ENCODE measurements around the gene LRCH1. TPM values are rescaled to one million over a fixed set of nuclear protein-coding genes. Genes with fewer than 3 reads are reported as not detected.

Gene LRCH1
- total RNA-seq, 4 donors from 2014 or later, result 13.6 to 29.7 (median 18.5) TPM

- no peak for DNase-seq
- H3K9me3 ChIP-seq, result no peaks in the 10 kb centered on the region
- no peak overlapping the region for H3K4me3 ChIP-seq
- peaks cover 0 to 20% (median 0%) of the 10 kb centered on the region in 3 donors for H3K36me3 ChIP-seq
- no peak overlapping the region for H3K27ac ChIP-seq
- no peaks in the 10 kb centered on the region for H3K27me3 ChIP-seq
- no peaks in the 10 kb centered on the region for H3K4me1 ChIP-seq
- TF ChIP-seq POLR2A (IDR thresholded peaks at IDR 0.05) (no peak), CTCF (IDR thresholded peaks at IDR 0.05) (no peak)
Measured at GRCh38 chr13:46717275-46717674, 164.3 kb downstream of the LRCH1 start.

GRCh38 chr13:46717856-46718255 lies 164.9 kb downstream of the LRCH1 start:
- H3K36me3 ChIP-seq, result peaks cover 0 to 15% (median 0%) of the 10 kb centered on the region in 3 donors
- no peak for DNase-seq
- H3K27me3 ChIP-seq, result no peaks in the 10 kb centered on the region
- H3K4me3 ChIP-seq, result no peak overlapping the region
- H3K9me3 ChIP-seq, result no peaks in the 10 kb centered on the region
- H3K27ac ChIP-seq, result no peak overlapping the region
- H3K4me1 ChIP-seq, result no peaks in the 10 kb centered on the region
- TF ChIP-seq POLR2A (IDR thresholded peaks at IDR 0.05) (no peak), CTCF (IDR thresholded peaks at IDR 0.05) (no peak)

DNA sequence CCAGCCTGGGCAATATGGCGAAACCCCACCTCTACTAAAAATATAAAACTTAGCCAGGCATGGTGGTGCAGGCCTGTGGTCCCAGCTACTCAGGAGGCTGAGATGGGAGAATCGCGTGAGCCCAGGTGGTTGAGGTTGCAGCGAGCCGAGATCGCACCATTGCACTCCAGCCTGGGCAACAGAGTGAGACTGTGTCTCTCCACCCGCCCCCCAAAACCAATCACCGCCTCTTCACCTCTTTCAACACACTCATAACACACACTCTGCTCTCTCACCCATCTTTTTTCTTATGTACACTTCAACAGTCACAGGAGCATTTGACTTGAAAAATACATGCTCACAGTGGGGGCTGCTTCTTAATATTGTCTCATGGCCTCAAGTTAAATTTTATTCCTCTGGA lies 167.2 kb downstream of the LRCH1 start:
- H3K36me3 ChIP-seq, result peaks cover 0 to 28% (median 0%) of the 10 kb centered on the region in 3 donors
- no peaks in the 10 kb centered on the region for H3K4me1 ChIP-seq
- no peak overlapping the region for H3K4me3 ChIP-seq
- no peaks in the 10 kb centered on the region for H3K27me3 ChIP-seq
- DNase-seq, result no peak
- no peaks in the 10 kb centered on the region for H3K9me3 ChIP-seq
- H3K27ac ChIP-seq, result no peak overlapping the region
- TF ChIP-seq POLR2A (IDR thresholded peaks at IDR 0.05) (no peak), CTCF (IDR thresholded peaks at IDR 0.05) (no peak)

- peak in 2 of 3 donors; percentile 37 to 69 for DNase-seq
Measured at GRCh38 chr13:46721054-46721453, 168.1 kb downstream of the LRCH1 start.

GRCh38 chr13:46726347-46726746 lies 173.4 kb downstream of the LRCH1 start:
- no peak for TF ChIP-seq CTCF (IDR thresholded peaks at IDR 0.05)
- TF ChIP-seq POLR2A (IDR thresholded peaks at IDR 0.05), result no peak
- no peak for DNase-seq
- Histone ChIP-seq H3K4me3 (no peak overlapping the region), H3K36me3 (peaks cover 0 to 64% (median 0%) of the 10 kb centered on the region in 3 donors), H3K27me3 (no peaks in the 10 kb centered on the region), H3K27ac (no peak overlapping the region), H3K9me3 (no peaks in the 10 kb centered on the region), H3K4me1 (no peaks in the 10 kb centered on the region)

More at GRCh38 chr13:46721054-46721453, 168.1 kb downstream of the LRCH1 start:
- no peaks in the 10 kb centered on the region for H3K9me3 ChIP-seq
- H3K4me3 ChIP-seq, result no peak overlapping the region
- H3K36me3 ChIP-seq, result peaks cover 0 to 26% (median 0%) of the 10 kb centered on the region in 3 donors
- H3K27ac ChIP-seq, result no peak overlapping the region
- H3K4me1 ChIP-seq, result no peaks in the 10 kb centered on the region
- peak in 5 of 6 experiments; percentile 58 to 83 (median 78) for TF ChIP-seq CTCF (IDR thresholded peaks at IDR 0.05)
- no peak for TF ChIP-seq POLR2A (IDR thresholded peaks at IDR 0.05)
- no peaks in the 10 kb centered on the region for H3K27me3 ChIP-seq

DNA sequence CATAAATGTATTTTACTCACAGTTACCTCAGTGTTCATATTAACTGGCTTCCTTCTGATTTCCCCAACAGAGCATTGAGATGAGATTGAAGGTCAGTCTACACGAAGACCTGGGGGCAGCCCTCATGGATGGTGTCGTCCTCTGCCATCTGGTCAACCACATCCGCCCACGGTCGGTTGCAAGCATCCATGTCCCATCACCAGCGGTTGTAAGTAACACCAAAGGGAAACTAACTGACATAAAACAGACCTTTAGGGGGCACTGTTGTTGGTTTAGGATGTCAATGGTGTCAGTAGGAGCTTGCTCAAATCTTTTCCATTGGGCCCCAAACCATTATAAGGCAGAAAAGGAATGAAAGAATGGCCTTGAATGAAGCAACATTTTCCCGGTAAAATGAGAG lies 175.8 kb downstream of the LRCH1 start:
- Histone ChIP-seq H3K27ac (no peak overlapping the region), H3K27me3 (no peaks in the 10 kb centered on the region), H3K4me3 (no peak overlapping the region), H3K9me3 (no peaks in the 10 kb centered on the region), H3K4me1 (no peaks in the 10 kb centered on the region), H3K36me3 (peaks cover 0 to 76% (median 0%) of the 10 kb centered on the region in 3 donors)
- TF ChIP-seq POLR2A (IDR thresholded peaks at IDR 0.05), result no peak
- TF ChIP-seq CTCF (IDR thresholded peaks at IDR 0.05), result peak in 2 of 6 experiments; percentile 15 to 20
- no peak for DNase-seq
